ENCODE results near the gene GOLGA6C. TPM values are rescaled to one million over a fixed set of nuclear protein-coding genes. Genes with fewer than 3 reads are reported as not detected.

The GOLGA6C gene
- total RNA-seq, 2 experiments from 2014 or later = 0.28 TPM; not detected in 1

GRCh38 chr15:75210811-75211230, 47.3 kb upstream of the GOLGA6C start:
- ChIA-PET POLR2A (no interaction called here), CTCF (ENCODE audit: unreplicated experiment) (no interaction called here)
- BruUV-seq (replicated peaks) = no TSS peak
- intact Hi-C loops (cut with micrococcal nuclease; ENCODE audit: unreplicated experiment) = no loop called here
- Histone ChIP-seq H3K27ac (ENCODE audit: low read depth, low read length, poor library complexity, severe bottlenecking) (no peak overlapping the region), H3K4me1 (ENCODE audit: insufficient read depth, low read length, poor library complexity, severe bottlenecking) (no peaks in the 10 kb centered on the region), H3K4me2 (ENCODE audit: low read length) (no peak overlapping the region), H4K20me1 (ENCODE audit: insufficient read depth, low read length) (peaks cover 15% of the 10 kb centered on the region; the same call in 1 of the 2 replicates), H3K36me3 (ENCODE audit: insufficient read depth, low read length) (peaks cover 83% of the 10 kb centered on the region), H3K9me3 (ENCODE audit: low read length) (no peaks in the 10 kb centered on the region), H3K4me3 (ENCODE audit: low read depth, low read length, poor library complexity, severe bottlenecking) (no peak overlapping the region), H3K9me2 (ENCODE audit: insufficient read depth, low read length) (no peaks in the 10 kb centered on the region), H3K79me2 (ENCODE audit: insufficient read depth, low read depth, low read length) (peaks cover 50% of the 10 kb centered on the region), H2AFZ (ENCODE audit: low read length) (no peak overlapping the region)
- DNase-seq (ENCODE audit: low spot score) = no peak
- TF ChIP-seq CTCF (conservative IDR thresholded peaks at IDR 0.05; ENCODE audit: low read length) (no peak), EZH2phosphoT487 (IDR thresholded peaks at IDR 0.05; ENCODE audit: borderline replicate concordance, low read depth, low read length) (no peak)

GRCh38 chr15:75211436-75212199, 46.5 kb upstream of the GOLGA6C start:
- Histone ChIP-seq H3K4me2 (ENCODE audit: low read length) (no peak overlapping the region), H3K4me1 (ENCODE audit: insufficient read depth, low read length, poor library complexity, severe bottlenecking) (no peaks in the 10 kb centered on the region), H2AFZ (ENCODE audit: low read length) (no peak overlapping the region), H3K4me3 (ENCODE audit: low read depth, low read length, poor library complexity, severe bottlenecking) (no peak overlapping the region), H3K79me2 (ENCODE audit: insufficient read depth, low read depth, low read length) (peaks cover 42% of the 10 kb centered on the region), H3K9me2 (ENCODE audit: insufficient read depth, low read length) (no peaks in the 10 kb centered on the region), H3K36me3 (ENCODE audit: insufficient read depth, low read length) (peaks cover 75% of the 10 kb centered on the region), H4K20me1 (ENCODE audit: insufficient read depth, low read length) (peaks cover 8% of the 10 kb centered on the region; the same call in 1 of the 2 replicates), H3K27ac (ENCODE audit: low read depth, low read length, poor library complexity, severe bottlenecking) (no peak overlapping the region), H3K9me3 (ENCODE audit: low read length) (no peaks in the 10 kb centered on the region)
- no TSS peak for BruUV-seq (replicated peaks)
- intact Hi-C loops (cut with micrococcal nuclease; ENCODE audit: unreplicated experiment) = no loop called here
- CTCF ChIA-PET (ENCODE audit: unreplicated experiment) = no interaction called here
- TF ChIP-seq CTCF (conservative IDR thresholded peaks at IDR 0.05; ENCODE audit: low read length) (no peak), EZH2phosphoT487 (IDR thresholded peaks at IDR 0.05; ENCODE audit: borderline replicate concordance, low read depth, low read length) (no peak)
- POLR2A ChIA-PET = no interaction called here
- DNase-seq (ENCODE audit: low spot score) = no peak

DNA sequence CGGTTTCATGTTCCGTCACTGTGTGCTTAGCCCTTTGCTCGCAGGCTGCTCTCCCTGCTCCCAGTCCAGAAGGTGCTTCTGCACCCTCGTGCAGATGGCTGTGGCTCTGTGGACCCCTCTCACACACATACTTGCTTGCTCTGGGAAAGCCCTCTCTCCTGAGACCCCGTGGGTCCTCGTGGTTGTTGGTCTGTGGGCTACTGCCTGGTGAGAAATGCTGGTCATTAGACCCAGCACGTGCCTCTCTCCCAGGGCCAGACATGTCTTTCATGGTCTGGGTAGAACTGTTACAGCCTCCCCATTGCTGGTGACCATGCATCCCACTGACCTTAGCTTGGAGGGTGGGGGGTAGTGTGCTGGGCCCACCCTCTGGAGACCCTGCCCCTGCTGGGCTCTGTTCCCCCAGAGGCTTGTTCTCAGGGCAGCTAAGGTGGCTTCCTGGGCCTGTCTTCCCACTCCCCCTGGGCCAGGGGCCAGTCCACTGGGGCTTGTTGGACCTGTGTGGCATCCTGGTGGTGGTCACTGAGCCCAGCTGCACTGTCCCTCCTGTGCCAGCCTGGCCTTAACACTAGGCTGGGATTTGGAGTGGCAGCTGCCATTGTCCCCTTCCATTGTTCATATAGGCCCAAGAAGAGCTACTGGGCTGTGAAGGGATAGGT, 45.8 kb upstream of the GOLGA6C start:
- no peak overlapping the region for H3K27ac ChIP-seq (ENCODE audit: low read depth, low read length, poor library complexity, severe bottlenecking)
- no peaks in the 10 kb centered on the region for H3K9me2 ChIP-seq (ENCODE audit: insufficient read depth, low read length)
- no TSS peak for BruUV-seq (replicated peaks)
- peaks cover 69% of the 10 kb centered on the region for H3K36me3 ChIP-seq (ENCODE audit: insufficient read depth, low read length)
- no peak overlapping the region for H2AFZ ChIP-seq (ENCODE audit: low read length)
- no peaks in the 10 kb centered on the region for H3K9me3 ChIP-seq (ENCODE audit: low read length)
- intact Hi-C loops (cut with micrococcal nuclease; ENCODE audit: unreplicated experiment) = no loop called here
- H4K20me1 ChIP-seq (ENCODE audit: insufficient read depth, low read length) = peaks cover 8% of the 10 kb centered on the region; the same call in 1 of the 2 replicates
- H3K4me3 ChIP-seq (ENCODE audit: low read depth, low read length, poor library complexity, severe bottlenecking) = no peak overlapping the region
- no peak overlapping the region for H3K4me2 ChIP-seq (ENCODE audit: low read length)
- no peak for DNase-seq (ENCODE audit: low spot score)
- peaks cover 35% of the 10 kb centered on the region for H3K79me2 ChIP-seq (ENCODE audit: insufficient read depth, low read depth, low read length)
- H3K4me1 ChIP-seq (ENCODE audit: insufficient read depth, low read length, poor library complexity, severe bottlenecking) = no peaks in the 10 kb centered on the region
- ChIA-PET CTCF (ENCODE audit: unreplicated experiment) (no interaction called here), POLR2A (no interaction called here)
- TF ChIP-seq CTCF (conservative IDR thresholded peaks at IDR 0.05; ENCODE audit: low read length) (no peak), EZH2phosphoT487 (IDR thresholded peaks at IDR 0.05; ENCODE audit: borderline replicate concordance, low read depth, low read length) (no peak)
